Erythroblast (primary cell): Measurements from ENCODE around the gene SLC50A1.

Experiments
- GATA1 ChIP-seq: IDR thresholded peaks from 2 replicates; pipeline ENCODE4 v1.6.1; 2011; ENCODE audit warnings: low read depth, mild to moderate bottlenecking, control low read depth, low read length, moderate library complexity
- POLR2A ChIP-seq: IDR thresholded peaks from 2 replicates; pipeline ENCODE4 v1.6.1; 2011; ENCODE audit warnings: mild to moderate bottlenecking, low read length

DNA sequence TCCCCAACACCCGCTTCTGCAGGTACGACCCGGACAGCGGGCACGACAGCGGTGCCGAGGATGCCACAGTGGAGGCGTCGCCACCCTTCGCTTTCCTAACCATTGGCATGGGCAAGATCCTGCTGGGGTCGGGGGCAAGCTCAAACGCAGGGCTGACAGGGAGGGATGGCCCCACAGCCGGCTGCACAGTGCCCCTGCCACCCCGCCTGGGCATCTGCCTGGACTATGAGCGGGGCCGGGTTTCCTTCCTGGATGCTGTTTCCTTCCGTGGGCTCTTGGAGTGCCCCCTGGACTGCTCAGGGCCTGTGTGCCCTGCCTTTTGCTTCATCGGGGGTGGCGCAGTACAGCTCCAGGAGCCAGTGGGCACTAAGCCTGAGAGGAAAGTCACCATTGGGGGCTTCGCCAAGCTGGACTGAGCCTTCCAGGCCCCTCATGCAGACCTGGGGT, 48.1 kb downstream of the SLC50A1 start:
- TF ChIP-seq POLR2A: no peak
- TF ChIP-seq GATA1: no peak
